GM18870 (cell line): ENCODE data around the gene DTL.

Experiments
- ATAC-seq: cut with Tn5 transposase; IDR thresholded peaks from one replicate; pipeline ENCODE4 v1.9.1; 2021; ENCODE audit warnings: moderate library complexity; ENCODE audit not compliant: unreplicated experiment

The DTL gene

DNA sequence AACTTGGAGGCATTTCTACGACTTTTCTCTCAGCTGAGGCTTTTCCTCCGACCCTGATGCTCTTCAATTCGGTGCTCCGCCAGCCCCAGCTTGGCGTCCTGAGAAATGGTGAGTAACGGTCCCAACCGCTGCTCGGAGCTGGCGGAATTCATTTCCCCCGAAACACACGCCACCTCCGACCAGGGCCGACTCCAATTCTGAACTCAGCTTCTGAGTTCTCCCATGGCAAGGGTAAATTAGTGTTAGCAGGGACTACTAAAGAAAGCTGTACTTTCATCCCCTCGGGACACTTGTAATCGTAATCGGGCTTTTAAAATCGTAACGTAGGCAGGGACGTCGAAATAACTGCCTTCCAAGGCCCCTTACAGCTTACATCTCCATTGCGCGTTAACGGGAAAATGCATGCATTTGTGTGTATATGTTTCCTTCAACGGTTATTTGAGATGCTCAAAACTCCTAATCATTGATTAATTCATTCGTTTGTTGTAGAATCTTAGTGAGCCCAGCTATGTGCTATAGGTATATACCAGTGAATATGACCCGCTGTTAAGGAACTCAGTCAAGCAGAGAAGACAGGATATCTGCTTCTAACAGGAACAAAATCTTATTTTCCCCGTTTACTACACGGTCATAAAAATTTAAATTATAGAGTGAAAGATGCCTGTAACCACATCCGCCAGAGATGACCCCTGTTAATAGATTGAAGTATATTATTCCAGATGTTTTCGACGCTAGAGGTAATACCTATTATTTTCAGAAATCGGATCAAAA lies 472 bp downstream of the DTL start:
- ATAC-seq: peak; percentile 14

DNA sequence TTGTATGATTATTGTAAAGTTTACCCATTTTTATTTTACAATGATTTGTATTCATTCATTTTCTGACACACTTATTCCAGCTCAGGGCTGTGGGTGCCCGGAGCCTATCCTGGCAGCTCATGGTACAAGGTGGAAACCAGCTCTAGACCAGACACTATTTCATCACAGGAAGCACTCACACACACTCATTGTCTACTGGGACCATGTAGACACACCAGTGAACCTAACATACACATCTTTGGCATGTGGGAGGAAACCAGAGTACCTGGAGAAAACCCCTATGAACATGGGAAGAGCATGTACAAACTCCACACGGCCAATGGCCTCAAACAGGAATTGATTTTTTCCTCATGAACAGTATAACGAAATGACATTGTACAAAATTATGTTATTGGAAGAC lies 2.4 kb downstream of the DTL start:
- ATAC-seq: no peak

GRCh38 chr1:212039622-212040021 lies 4.1 kb downstream of the DTL start:
- ATAC-seq: no peak

DNA sequence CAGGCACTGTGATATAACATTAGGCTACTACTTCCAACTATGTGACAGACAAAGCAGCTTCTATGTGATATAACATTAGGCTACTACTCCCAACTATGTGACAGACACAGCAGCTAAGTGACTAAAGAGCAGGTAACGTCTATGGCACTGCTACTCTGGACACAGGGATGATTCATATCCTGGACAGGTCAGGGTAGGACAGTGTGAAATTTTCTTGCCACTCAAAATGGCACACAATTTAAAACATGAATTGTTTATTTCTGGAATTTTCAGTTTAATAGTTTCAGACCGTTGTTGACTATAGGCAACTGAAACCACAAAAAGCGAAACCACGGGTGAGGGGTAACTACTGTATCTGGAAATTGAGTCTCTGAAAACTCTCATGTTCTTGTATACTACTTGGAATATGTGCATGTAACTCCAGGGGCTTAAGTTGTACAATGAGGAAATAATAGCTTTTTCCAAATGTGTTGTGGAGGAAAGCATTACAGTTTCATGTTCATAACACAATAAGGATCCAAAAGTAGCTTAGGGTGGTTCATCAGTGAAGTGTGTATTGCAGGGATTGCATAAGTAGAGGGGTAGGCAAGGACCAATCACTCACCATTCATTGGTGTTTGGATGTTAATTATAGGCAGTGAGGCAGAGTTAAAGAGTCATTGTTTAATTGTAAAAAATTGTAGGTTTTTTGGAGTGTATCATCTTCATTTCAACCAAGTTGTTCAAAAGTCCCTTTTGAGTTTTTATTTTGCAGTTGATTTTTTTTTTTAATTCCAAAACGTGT lies 5.3 kb downstream of the DTL start:
- ATAC-seq: no peak

DNA sequence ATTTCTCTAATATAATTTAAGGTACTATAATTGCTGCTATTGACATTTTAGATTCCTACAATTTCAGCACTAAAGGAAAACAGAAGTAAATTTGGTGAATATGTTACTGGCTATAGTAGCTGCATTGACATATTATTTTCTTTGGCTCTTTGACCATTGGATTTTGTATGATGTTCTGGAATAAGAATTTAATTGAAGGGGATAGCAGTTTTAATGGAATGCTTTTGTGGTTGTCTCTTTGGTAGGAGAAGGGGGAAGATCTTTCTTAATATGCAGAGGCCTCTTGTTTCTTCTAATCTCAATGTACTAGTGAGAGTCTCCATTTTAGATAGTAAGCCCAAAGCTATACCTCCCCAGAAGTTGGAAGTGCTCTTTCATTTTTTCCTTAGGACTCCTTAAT lies 6.9 kb downstream of the DTL start:
- no peak for ATAC-seq

GRCh38 chr1:212044851-212045250 lies 9.3 kb downstream of the DTL start:
- no peak for ATAC-seq

- no peak for ATAC-seq
Measured at GRCh38 chr1:212045981-212046380, 10.4 kb downstream of the DTL start.

DNA sequence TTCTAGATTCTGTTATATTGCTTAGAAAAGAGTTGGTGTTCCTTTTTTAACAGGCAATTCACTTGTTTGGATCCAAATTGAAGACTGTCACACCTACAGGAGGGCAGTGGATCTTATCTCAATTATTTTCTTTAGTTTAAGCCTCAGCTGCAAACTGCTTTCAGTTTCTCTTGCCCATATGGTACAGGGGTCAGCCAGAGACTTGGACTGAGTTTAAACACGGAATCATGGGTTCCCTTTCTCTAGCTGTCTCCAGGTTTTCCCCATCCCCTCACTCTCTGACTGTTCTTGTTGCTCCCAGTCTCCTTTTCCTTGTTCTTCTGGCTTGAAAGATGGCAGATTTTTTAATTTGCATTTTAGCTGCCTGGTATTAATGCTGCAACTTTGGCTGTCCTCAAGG lies 18.4 kb downstream of the DTL start:
- no peak for ATAC-seq

- ATAC-seq: no peak
Measured at GRCh38 chr1:212055333-212055732, 19.8 kb downstream of the DTL start.

DNA sequence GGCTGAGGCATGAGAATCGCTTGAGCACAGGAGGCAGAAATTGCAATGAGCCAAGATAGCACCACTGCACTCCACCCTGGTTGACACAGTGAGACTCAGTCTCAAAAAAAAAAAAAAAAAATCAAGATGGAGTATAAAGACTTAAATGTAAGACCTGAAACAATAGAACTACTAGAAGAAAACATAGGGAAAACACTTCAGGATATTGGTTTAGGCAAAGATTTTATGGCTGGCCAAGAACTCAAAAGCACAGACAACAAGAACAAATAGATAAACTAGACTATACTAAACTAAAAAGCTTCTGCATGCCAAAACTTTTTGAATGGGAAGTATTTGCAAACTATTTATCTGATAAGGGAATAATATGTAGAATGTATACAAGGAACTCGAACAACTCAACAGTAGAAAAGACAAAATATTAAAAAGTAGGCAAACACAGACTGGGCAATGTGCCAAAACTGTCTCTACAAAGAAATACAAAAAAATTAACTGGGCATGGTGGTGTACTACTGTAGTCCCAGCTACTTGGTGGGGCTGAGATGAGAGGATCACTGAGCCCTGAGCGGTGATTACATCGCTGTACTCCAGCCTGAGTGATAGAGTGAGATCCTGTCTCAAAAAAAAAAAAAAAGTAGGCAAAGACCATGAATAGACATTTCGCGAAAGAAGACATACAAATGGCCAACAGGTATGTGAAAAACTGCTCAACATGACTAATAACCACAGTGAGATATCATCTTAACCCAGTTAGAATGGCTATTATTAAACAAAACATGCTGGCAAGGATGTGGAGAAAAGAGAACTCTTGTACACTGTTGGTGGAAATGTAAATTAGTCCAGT lies 25.3 kb downstream of the DTL start:
- ATAC-seq: no peak

DNA sequence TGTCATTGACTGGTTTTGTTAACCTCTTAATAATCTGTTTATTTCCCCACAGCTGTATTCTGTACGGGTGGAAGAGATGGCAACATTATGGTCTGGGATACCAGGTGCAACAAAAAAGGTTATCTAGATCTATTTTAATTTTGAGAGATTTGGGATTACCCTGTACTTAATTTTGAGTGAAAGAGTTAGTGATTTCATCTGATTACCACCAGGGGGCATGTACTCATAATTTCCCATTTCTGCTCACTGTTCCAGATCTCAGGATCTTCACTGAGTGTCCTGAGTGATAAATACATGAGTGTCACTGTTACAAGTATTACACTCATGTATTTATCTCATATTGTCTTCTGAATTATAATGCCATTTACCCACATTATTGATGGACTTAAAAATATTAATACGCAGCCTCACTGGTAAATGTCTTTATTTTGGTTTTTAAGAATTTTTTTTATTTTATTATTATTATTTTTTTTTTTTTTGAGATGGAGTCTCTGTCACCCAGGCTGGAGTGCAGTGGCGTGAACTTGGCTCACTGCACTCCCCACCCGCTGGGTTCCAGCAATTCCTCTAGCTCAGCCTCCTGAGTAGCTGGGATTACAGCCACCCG lies 27.4 kb downstream of the DTL start:
- no peak for ATAC-seq

- no peak for ATAC-seq
Measured at GRCh38 chr1:212067787-212068186, 32.2 kb downstream of the DTL start.

DNA sequence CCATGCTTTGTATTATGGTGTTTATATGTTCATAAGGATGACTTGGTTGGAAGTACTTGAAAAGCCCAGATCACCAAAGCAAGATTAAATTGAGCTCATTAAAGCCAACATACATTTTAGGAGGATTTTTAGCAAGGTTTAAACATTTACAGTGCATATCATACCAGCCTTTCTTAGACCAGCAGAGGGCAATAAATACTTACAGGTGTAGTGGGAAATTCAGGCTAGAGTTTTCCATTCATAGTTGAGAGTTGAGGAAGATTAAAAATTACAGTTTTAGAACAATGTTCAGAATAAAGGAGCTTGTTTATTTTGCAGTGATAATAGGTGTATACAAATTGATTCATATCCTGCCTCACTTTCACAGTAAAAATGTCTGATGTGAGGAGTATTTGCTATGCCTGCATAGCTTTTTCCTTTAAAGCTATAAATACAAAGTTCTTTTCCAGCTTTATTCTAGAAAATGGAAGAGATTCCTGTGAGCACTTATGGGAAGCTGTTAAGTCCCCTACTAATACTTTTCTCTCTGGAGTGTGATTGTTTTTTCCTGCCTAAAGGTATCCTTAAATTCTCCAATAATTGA lies 35.3 kb downstream of the DTL start:
- ATAC-seq: no peak

GRCh38 chr1:212072047-212072446 lies 36.5 kb downstream of the DTL start:
- no peak for ATAC-seq

GRCh38 chr1:212073490-212073889 lies 37.9 kb downstream of the DTL start:
- ATAC-seq: no peak

GRCh38 chr1:212074313-212074712 lies 38.8 kb downstream of the DTL start:
- ATAC-seq: no peak

DNA sequence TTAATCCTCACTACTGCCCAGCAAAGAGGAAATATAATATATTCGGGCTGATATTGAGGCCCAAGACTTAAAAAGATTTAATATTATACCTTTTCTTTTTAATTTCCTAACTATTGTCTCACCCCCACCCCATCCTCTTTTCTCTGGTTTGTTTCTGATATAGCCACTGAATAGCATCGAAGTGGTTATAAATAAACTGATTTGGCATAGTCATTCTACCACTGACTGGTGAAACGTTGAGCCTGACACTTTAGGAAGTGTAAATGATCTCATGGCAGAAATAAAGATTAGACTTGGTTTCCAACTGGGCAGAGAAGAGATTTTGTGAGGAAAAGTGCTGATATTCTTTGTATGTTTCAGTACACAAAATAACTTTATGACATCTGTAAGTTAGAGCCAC lies 39.3 kb downstream of the DTL start:
- no peak for ATAC-seq

- ATAC-seq: no peak
Measured at GRCh38 chr1:212077028-212077427, 41.5 kb downstream of the DTL start.

DNA sequence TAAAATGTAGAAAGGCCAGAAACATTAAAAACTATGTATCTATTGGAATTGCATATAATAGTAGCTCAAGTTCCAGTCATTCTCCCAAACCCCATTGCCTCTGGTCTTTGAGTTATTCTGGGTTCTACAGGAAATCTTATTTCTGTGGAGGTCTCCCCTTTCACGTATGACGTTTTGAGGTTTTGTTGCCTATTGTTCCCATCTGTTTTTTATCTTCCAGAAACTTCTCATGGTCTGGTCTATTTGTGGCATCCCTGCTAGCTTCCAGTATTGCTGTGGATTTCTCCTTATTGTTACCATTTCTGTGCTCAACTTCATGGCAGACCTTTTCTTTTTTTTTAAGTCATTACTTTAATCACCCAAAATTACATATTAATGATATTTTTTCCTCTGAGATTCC lies 43.3 kb downstream of the DTL start:
- no peak for ATAC-seq

DNA sequence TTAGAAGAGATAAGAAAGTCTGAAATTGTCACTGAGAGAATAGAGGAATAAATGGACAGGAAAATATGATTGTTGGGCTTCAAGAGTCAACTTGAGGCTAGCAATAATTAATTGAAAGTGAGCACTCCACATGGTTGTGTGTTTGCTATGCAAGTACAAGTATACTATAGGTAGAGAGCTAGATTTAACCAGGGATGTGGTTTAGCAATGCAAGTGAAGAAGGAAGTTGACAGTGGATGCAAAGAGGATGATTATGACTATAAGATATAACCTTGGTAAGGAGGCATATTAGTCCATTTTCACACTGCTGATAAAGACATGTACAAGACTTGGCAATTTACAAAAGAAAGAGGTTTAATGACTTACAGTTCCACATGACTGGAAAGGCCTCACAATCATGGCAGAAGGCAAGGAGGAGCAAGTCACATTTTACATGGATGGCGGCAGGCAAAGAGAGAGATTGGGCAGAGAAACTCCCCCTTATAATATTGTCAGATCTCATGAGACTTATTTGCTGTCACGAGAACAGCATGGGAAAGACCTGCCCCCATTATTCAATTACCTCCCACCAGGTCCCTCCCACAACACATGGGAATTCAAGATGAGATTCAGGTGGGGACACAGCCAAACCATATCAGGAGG lies 47.3 kb downstream of the DTL start:
- ATAC-seq: no peak
